Esophagus muscularis mucosa (tissue), 3 donors: ENCODE measurements around the gene CFAP57.

Experiments
- POLR2A ChIP-seq: fragments of 450-650 bp; IDR thresholded peaks from one replicate; pipeline ENCODE4 v1.6.1; 2017; ENCODE audit warnings: antibody characterized with exemption, moderate library complexity, mild to moderate bottlenecking, low read depth
- POLR2AphosphoS5 ChIP-seq, 2 donors: sonication (generic); formaldehyde crosslinking; IDR thresholded peaks; one replicate each; pipeline ENCODE4 v1.6.1; 2017; ENCODE audit warnings: antibody characterized with exemption in 2 of 2
- TF ChIP-seq, protein P1 (sequence below), 3 experiments: fragments of 200-600 bp in 2 of 3; fragments of 450-650 bp in 1 of 3; sonication (generic) in 2 of 3; IDR thresholded peaks; one replicate each; pipeline ENCODE4 v1.5.1; 2017 to 2019; ENCODE audit warnings: antibody characterized with exemption in 3 of 3, mild to moderate bottlenecking in 2 of 3, moderate library complexity in 1 of 3

DNA sequence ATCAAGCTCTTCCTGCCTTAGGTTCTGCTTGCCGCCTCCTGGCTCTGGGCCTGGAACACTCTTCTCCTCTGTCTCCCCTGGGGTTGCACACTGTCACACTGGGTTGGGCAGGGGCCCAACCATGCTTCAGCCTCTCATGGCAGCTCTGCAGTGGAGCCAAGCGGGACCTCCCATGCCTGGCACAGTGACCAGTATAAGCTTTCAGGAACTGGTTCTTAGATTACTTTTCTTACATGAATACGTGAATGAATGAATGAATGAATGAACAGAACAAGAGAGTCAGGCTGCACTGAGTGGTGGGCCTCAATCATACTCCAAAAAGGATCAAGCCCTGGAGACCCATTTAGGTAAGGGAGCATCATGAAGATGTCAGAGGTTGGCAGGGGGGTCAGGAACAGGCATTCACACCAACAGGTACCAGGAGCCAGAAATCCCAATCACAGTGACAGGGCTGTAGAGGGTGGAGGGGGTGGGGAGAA is 66.9 kb downstream of the CFAP57 start:
- TF ChIP-seq POLR2A: no peak
- TF ChIP-seq, protein P1, sequence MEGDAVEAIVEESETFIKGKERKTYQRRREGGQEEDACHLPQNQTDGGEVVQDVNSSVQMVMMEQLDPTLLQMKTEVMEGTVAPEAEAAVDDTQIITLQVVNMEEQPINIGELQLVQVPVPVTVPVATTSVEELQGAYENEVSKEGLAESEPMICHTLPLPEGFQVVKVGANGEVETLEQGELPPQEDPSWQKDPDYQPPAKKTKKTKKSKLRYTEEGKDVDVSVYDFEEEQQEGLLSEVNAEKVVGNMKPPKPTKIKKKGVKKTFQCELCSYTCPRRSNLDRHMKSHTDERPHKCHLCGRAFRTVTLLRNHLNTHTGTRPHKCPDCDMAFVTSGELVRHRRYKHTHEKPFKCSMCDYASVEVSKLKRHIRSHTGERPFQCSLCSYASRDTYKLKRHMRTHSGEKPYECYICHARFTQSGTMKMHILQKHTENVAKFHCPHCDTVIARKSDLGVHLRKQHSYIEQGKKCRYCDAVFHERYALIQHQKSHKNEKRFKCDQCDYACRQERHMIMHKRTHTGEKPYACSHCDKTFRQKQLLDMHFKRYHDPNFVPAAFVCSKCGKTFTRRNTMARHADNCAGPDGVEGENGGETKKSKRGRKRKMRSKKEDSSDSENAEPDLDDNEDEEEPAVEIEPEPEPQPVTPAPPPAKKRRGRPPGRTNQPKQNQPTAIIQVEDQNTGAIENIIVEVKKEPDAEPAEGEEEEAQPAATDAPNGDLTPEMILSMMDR (IDR thresholded peaks at IDR 0.05): no peak
- no peak for TF ChIP-seq POLR2AphosphoS5 (IDR thresholded peaks at IDR 0.05)
